Measurements from ENCODE around the gene CNNM3. TPM values are rescaled to one million over a fixed set of nuclear protein-coding genes. Genes with fewer than 3 reads are reported as not detected.

CNNM3 gene
- total RNA-seq, 2 donors from 2014 or later: 29.7 to 29.8 TPM

DNA sequence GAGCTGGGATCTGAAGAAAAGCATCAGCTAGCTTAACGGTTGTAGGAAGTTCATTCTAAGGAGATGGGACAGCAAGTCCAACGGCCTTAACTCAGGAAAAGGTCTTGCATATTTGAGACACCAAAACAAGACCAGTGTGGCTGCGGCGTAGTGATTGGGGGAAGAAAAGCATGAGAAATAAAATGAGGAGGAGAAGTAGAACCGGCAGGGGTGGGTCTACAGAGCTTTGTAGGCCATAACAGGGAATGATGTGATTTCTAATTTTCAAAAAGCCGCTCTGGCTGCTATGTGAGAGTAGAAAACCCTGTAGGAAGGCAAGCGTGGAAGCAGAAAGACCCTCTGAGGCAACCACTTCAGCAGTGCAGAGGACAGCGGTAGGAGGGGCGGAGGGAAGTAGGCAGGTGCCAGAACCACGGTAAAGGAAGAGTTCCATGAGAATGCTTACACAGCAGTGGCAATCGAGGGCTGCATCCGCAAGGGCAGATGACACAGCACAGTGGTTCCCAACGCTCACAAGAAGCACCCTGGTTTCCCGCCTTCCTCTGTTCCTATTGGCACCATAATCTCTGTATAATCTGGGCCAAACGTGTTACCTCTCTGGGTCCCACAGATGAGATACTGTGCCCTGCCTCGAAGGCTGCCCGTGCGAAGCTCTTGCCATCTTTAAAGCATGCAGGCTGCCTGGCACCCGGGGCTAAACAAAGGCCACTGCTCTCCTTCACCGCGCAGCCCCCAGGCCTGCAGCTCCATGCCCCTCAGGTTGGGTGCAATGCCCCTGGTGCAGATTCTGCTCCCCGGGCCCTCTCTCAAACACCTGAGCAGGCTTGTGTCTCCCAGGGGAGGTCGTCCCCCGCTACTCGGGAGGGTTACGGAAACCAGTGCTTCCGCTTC is 41.0 kb downstream of the CNNM3 start:
- no peaks in the 10 kb centered on the region for H3K36me3 ChIP-seq
- intact Hi-C loops (cut with DNase I): loop anchor here (5.0 kb wide), 1 partner anchor 40 kb away; the partner anchor contains the start of gene CNNM3
- 10% methylated on average over 27 of the region's 27 CpGs for WGBS
- H3K4me3 ChIP-seq: peak overlapping the region; percentile 73 to 76
- H3K27me3 ChIP-seq (replicated peaks; ENCODE audit: insufficient read depth): no peaks in the 10 kb centered on the region
- peak overlapping the region; percentile 84 to 85 for H3K27ac ChIP-seq
- DNase-seq (ENCODE audit: low spot score): no peak
- H3K9me3 ChIP-seq: no peaks in the 10 kb centered on the region
- peaks cover 16% of the 10 kb centered on the region for H3K4me1 ChIP-seq (replicated peaks)
- TF ChIP-seq POLR2AphosphoS5 (IDR thresholded peaks at IDR 0.05): no peak
- no peak for TF ChIP-seq CTCF (IDR thresholded peaks at IDR 0.05)
- TF ChIP-seq POLR2A (IDR thresholded peaks at IDR 0.05): no peak

DNA sequence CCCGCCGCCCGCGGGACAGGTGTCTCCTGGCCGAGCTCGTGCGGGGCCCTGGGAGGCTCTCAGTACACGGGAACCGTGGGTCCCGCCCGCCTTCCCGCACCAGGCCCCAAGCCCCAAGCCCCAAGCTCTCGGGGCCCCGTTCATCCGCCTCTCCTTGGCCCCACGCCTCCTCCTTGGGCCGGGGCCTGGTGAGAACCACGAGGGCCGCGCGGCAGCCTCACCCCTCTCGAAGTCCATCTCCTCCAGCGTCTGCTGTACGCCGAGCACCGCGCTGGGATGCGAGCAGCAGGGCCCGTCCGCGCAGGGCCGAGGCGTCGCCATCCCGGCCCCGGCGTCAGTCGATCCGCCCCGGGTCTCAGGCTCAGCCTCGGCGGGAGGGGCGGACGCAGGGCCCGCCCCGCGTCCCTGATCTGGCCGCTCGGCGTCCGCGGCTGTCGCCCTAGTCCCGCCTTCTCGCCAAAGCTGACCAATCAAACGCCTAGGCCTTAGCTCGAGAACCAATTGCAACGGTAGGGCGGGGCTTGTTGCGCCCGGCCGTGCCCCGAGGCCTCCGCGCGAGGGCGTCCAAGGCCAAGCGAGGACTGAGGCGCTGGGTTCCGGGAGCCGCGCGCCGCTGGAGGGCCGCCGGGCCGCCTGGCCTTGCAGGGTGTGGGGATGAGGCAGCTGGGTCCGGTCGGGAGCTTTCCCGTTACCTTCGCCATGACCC is 41.8 kb downstream of the CNNM3 start, which contains the start of gene ANKRD39:
Gene ANKRD39 (minus strand): TSS at position 350 of the 706 bp plus-strand sequence. CDS start 29 bp downstream, at position 321.
- intact Hi-C loops (cut with DNase I): loop anchor here (1.0 to 5.0 kb wide), 2 partner anchors 41 to 95 kb away; partner anchors contain the start of gene CNNM3
- Histone ChIP-seq H3K27ac (peak within 1 kb of the TSS; percentile 84 to 85), H3K27me3 (replicated peaks; ENCODE audit: insufficient read depth) (no peaks in the 10 kb centered on the region), H3K4me3 (peak within 1 kb of the TSS; percentile 73 to 76), H3K4me1 (replicated peaks) (peaks cover 16% of the 10 kb centered on the region), H3K9me3 (no peaks in the 10 kb centered on the region), H3K36me3 (no peaks in the 10 kb centered on the region)
- peak; percentile 70 to 99 (median 96) for TF ChIP-seq CTCF (IDR thresholded peaks at IDR 0.05)
- TF ChIP-seq POLR2AphosphoS5 (IDR thresholded peaks at IDR 0.05): peak; percentile 87
- TF ChIP-seq POLR2A (IDR thresholded peaks at IDR 0.05): peak; percentile 96
- peak; percentile 98 for DNase-seq (ENCODE audit: low spot score)
- WGBS: under 1% methylated on average over 47 of the region's 81 CpGs

DNA sequence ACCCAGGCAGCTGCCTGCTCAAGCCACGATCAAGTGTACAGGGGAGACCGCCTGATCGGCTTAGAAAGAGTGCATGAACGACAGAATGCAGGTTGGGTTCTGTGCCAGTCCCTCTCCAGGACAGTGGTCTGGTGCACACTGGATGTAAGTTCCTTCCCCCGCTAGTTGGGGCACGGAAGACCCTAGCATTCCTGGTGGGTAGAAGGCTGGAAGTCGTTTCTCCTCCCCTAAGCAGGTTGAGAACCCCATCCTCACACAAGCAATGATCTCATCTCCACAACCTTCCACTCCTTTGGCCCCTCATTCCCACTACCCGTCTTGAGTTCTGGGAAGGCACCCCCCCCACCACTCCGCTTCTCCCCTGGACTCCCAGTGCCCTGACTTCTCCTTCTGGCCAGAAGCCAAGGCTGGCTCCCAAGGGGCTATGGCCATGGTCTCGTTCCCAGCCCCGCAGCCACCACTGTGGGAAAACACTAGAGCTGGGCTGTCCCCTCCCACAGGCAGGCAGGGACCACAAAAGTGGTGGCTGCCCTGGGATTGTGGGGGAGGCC is 43.1 kb downstream of the CNNM3 start:
- Histone ChIP-seq H3K4me1 (replicated peaks) (peaks cover 16% of the 10 kb centered on the region), H3K27me3 (replicated peaks; ENCODE audit: insufficient read depth) (no peaks in the 10 kb centered on the region), H3K27ac (peak overlapping the region; percentile 78 to 85), H3K4me3 (no peak overlapping the region), H3K36me3 (peaks cover 6 to 13% of the 10 kb centered on the region in 2 donors), H3K9me3 (no peaks in the 10 kb centered on the region)
- no peak for DNase-seq (ENCODE audit: low spot score)
- TF ChIP-seq CTCF (IDR thresholded peaks at IDR 0.05): no peak
- no peak for TF ChIP-seq POLR2A (IDR thresholded peaks at IDR 0.05)
- no peak for TF ChIP-seq POLR2AphosphoS5 (IDR thresholded peaks at IDR 0.05)
- WGBS: 33% methylated on average over 11 of the region's 11 CpGs
- intact Hi-C loops (cut with DNase I): loop anchor here (5.0 kb wide), 1 partner anchor 42 kb away; the partner anchor contains the start of gene CNNM3

DNA sequence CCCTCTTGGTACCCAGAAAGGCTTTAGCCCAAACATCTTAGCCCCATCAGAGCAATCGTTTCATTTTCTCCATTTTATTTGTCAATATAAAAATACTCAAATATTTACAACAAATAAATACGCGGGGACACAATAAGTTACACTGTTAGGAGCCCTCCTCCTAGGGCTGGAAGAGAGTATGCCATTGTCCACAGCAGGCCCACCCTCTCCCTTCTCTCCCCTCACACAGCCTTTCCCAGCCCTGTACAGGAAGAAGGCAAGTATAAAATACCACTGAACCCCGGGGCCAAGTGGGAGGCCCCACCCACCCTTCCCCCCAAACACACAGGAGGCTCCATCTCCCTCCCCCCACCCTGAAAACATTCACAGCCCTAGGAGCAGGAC is 43.6 kb downstream of the CNNM3 start:
- Histone ChIP-seq H3K4me1 (replicated peaks) (peaks cover 16% of the 10 kb centered on the region), H3K27ac (peak overlapping the region; percentile 78 to 85), H3K27me3 (replicated peaks; ENCODE audit: insufficient read depth) (no peaks in the 10 kb centered on the region), H3K9me3 (no peaks in the 10 kb centered on the region), H3K36me3 (peaks cover 11 to 18% of the 10 kb centered on the region in 2 donors), H3K4me3 (no peak overlapping the region)
- intact Hi-C loops (cut with DNase I): loop anchor here (5.0 to 10.0 kb wide), 2 partner anchors 42 to 325 kb away; partner anchors contain the start of genes ARID5A and CNNM3
- no peak for TF ChIP-seq CTCF (IDR thresholded peaks at IDR 0.05)
- no peak for TF ChIP-seq POLR2AphosphoS5 (IDR thresholded peaks at IDR 0.05)
- TF ChIP-seq POLR2A (IDR thresholded peaks at IDR 0.05): no peak
- WGBS: 13% methylated on average over 4 of the region's 4 CpGs
- DNase-seq (ENCODE audit: low spot score): no peak

Measured in prostate gland (tissue), 2 donors.